Stimulated activated CD4-positive, alpha-beta T cell treated with anti-CD3 and anti-CD28 coated beads, Interleukin-1b, Interleukin-23, amount 100 ng/mL, for 48 hours (primary cell): Measurements from ENCODE around the gene UGT1A3.

ENCODE experiments used
- DNase-seq: peaks from one replicate; pipeline ENCODE4 v3.0.0-alpha.2; 2020

UGT1A3 gene

GRCh38 chr2:233760043-233760442, 31.2 kb downstream of the UGT1A3 start, which contains the start of gene UGT1A1:
Gene UGT1A1 (plus strand): TSS chr2:233760270. CDS start chr2:233760288, 18 bp downstream.
- no peak for DNase-seq

GRCh38 chr2:233761040-233761769, 32.4 kb downstream of the UGT1A3 start:
- no peak for DNase-seq

- DNase-seq: no peak
Measured at GRCh38 chr2:233764264-233764663, 35.4 kb downstream of the UGT1A3 start.

- DNase-seq: no peak
Measured at GRCh38 chr2:233764761-233765160, 35.9 kb downstream of the UGT1A3 start.

GRCh38 chr2:233766416-233766815, 37.6 kb downstream of the UGT1A3 start:
- DNase-seq: no peak

GRCh38 chr2:233768076-233768475, 39.2 kb downstream of the UGT1A3 start:
- DNase-seq: no peak

GRCh38 chr2:233769260-233769659, 40.4 kb downstream of the UGT1A3 start:
- DNase-seq: no peak

GRCh38 chr2:233772153-233772552, 43.3 kb downstream of the UGT1A3 start:
- DNase-seq: no peak

- DNase-seq: no peak
Measured at GRCh38 chr2:233772583-233772982, 43.7 kb downstream of the UGT1A3 start.

GRCh38 chr2:233773854-233774253, 45.0 kb downstream of the UGT1A3 start:
- DNase-seq: no peak

GRCh38 chr2:233775414-233775813, 46.6 kb downstream of the UGT1A3 start:
- DNase-seq: no peak

GRCh38 chr2:233778030-233778429, 49.2 kb downstream of the UGT1A3 start, which contains the start of gene MROH2A:
Gene MROH2A (plus strand): TSS chr2:233778330. CDS start chr2:233779359, 1,029 bp downstream.
- DNase-seq: no peak

GRCh38 chr2:233779722-233780121, 50.9 kb downstream of the UGT1A3 start:
- DNase-seq: no peak

GRCh38 chr2:233780771-233781170, 51.9 kb downstream of the UGT1A3 start:
- DNase-seq: no peak

GRCh38 chr2:233789554-233789953, 60.7 kb downstream of the UGT1A3 start:
- no peak for DNase-seq

GRCh38 chr2:233791151-233791882, 62.5 kb downstream of the UGT1A3 start:
- DNase-seq: no peak

- no peak for DNase-seq
Measured at GRCh38 chr2:233791883-233792329, 63.1 kb downstream of the UGT1A3 start.

GRCh38 chr2:233792720-233793119, 63.9 kb downstream of the UGT1A3 start:
- no peak for DNase-seq

GRCh38 chr2:233793465-233794127, 64.8 kb downstream of the UGT1A3 start:
- no peak for DNase-seq

GRCh38 chr2:233794128-233794658, 65.4 kb downstream of the UGT1A3 start:
- no peak for DNase-seq

GRCh38 chr2:233795735-233796171, 66.9 kb downstream of the UGT1A3 start:
- DNase-seq: no peak

GRCh38 chr2:233796254-233796653, 67.4 kb downstream of the UGT1A3 start:
- DNase-seq: no peak
